T-cell (primary cell): ENCODE data around the gene ABCB11. TPM values are rescaled to one million over a fixed set of nuclear protein-coding genes. Genes with fewer than 3 reads are reported as not detected.
A peak's percentile ranks its signal among the peaks of the same experiment; 100 is the strongest.

Source experiments
- ATAC-seq, 4 experiments: fragments of 200-7000 bp in 3 of 4; fragments of 150-1000 bp in 1 of 4; cut with Tn5 transposase; replicated peaks in 1 of 4; 1 replicate in 3 of 4; 2 replicates in 1 of 4; pipeline ENCODE4 v1.10.0; 2021; ENCODE audit warnings: moderate library complexity in 3 of 4, mild to moderate bottlenecking in 2 of 4, moderate number of reproducible peaks in 1 of 4
- CTCF ChIA-PET, 2 donors: fragments of 300-600 bp; sonication (Branson Sonifier 250); formaldehyde crosslinking; loops; one replicate each; lab custom pipeline; 2022; ENCODE audit warnings: antibody characterized with exemption in 2 of 2; lab: Charles Lee
- POLR2A ChIA-PET, 2 donors: fragments of 300-600 bp; sonication (Branson Sonifier 250); formaldehyde crosslinking; loops; one replicate each; lab custom pipeline; 2022; ENCODE audit warnings: antibody characterized with exemption in 2 of 2; lab: Charles Lee
- DNase-seq, 35 experiments: peaks; one replicate each; pipeline versions ENCODE4 v3.0.0 to v3.0.0-alpha.2; 2013 to 2023
- H3K27ac ChIP-seq: one replicate; pipeline ENCODE4 v1.5.1; 2013; ENCODE audit warnings: low read length
- H3K27me3 ChIP-seq, 2 experiments: replicated peaks in 1 of 2; 1 replicate in 1 of 2; 2 replicates in 1 of 2; pipeline versions ENCODE4 v1.6.1 to v1.7.0; 2013; ENCODE audit warnings: low read length in 1 of 2, mixed read lengths in 1 of 2; ENCODE audit not compliant: control insufficient read depth in 2 of 2, insufficient read depth in 2 of 2; ENCODE audit errors: extremely low read depth in 1 of 2
- H3K36me3 ChIP-seq, 2 donors: 1 replicate in 1 of 2; 2 replicates in 1 of 2; pipeline versions ENCODE4 v1.6.1 to v1.7.0; 2013; ENCODE audit warnings: low read length in 1 of 2; ENCODE audit not compliant: control insufficient read depth in 2 of 2, insufficient read depth in 1 of 2; ENCODE audit errors: extremely low read depth in 1 of 2
- H3K4me1 ChIP-seq, 2 experiments: 1 replicate in 1 of 2; 2 replicates in 1 of 2; pipeline versions ENCODE4 v1.6.1 to v1.7.0; 2013; ENCODE audit warnings: low read length in 2 of 2, mixed read lengths in 1 of 2; ENCODE audit not compliant: insufficient read depth in 2 of 2, control insufficient read depth in 1 of 2; ENCODE audit errors: extremely low read depth in 1 of 2
- H3K4me3 ChIP-seq, 2 donors: 1 replicate in 1 of 2; 2 replicates in 1 of 2; pipeline versions ENCODE4 v1.5.1 to v1.7.0; 2013; ENCODE audit warnings: mild to moderate bottlenecking in 2 of 2, low read length in 1 of 2, moderate library complexity in 1 of 2; ENCODE audit not compliant: control insufficient read depth in 1 of 2; ENCODE audit errors: extremely low read depth in 1 of 2
- H3K9me3 ChIP-seq: 2 replicates; pipeline ENCODE4 v1.7.0; 2013
- H3K27ac Mint-ChIP-seq, 2 donors: one replicate each; pipeline ENCODE4 v1.8.0; 2020 to 2021; ENCODE audit warnings: mild to moderate bottlenecking in 2 of 2, mixed read lengths in 2 of 2
- H3K27me3 Mint-ChIP-seq, 2 donors: one replicate each; pipeline ENCODE4 v1.8.0; 2021 to 2022; ENCODE audit warnings: mixed read lengths in 2 of 2
- H3K36me3 Mint-ChIP-seq: one replicate; pipeline ENCODE4 v1.8.0; 2021; ENCODE audit warnings: mixed read lengths
- H3K4me1 Mint-ChIP-seq, 3 donors: one replicate each; pipeline ENCODE4 v1.8.0; 2020 to 2022; ENCODE audit warnings: mixed read lengths in 3 of 3, mild to moderate bottlenecking in 1 of 3
- H3K4me3 Mint-ChIP-seq, 3 donors: one replicate each; pipeline ENCODE4 v1.8.0; 2020 to 2022; ENCODE audit warnings: mild to moderate bottlenecking in 3 of 3, mixed read lengths in 3 of 3, moderate library complexity in 3 of 3
- H3K9me3 Mint-ChIP-seq, 3 donors: one replicate each; pipeline ENCODE4 v1.8.0; 2020 to 2022; ENCODE audit warnings: mixed read lengths in 3 of 3
- WGBS: methylation state at CpG from one replicate; pipeline ENCODE4 v1.1.5; 2013; ENCODE audit warnings: missing lambda C conversion rate; ENCODE audit not compliant: insufficient coverage; 5-methylcytosine and 5-hydroxymethylcytosine counted together
- total RNA-seq, 35 experiments: library from RNA in 6 of 35; stranded (reverse) in 6 of 35; fragments of 120-200 nt in 1 of 35; gene quantifications; one replicate each; pipeline versions ENCODE4 v1.2.1 to v1.2.4 and lab custom pipeline; 2013 to 2026

Gene ABCB11
- total RNA-seq, 5 donors from 2014 or later (not counting 1 experiment from before 2014, with no cell fraction given), result 0.03 TPM; not detected in 3

DNA sequence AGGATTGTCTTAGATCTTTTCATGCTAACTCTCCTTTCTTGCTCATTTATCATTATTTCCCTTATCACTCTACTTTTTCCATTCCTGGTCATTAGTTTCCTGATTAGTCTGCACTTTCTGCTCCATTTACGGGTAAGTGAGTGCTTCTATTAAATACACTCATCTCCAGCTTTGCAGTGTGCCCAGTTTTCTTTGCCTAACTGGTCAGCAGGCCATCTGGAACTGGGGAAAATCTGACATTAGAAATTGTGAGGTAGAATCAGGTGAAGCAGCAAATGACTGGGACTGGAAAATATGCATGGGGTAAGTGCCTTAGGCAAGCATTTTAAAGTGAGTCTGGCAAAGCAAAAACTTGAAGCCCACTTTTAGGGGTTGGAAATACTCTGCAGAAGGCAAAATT lies 100.9 kb downstream of the ABCB11 start:
- no peaks in the 10 kb centered on the region for H3K36me3 ChIP-seq
- H3K27ac ChIP-seq, result no peak overlapping the region
- POLR2A ChIA-PET, result no interaction called here
- no peaks in the 10 kb centered on the region for H3K4me1 ChIP-seq
- no peaks in the 10 kb centered on the region for H3K4me1 Mint-ChIP-seq
- peaks cover 15 to 26% of the 10 kb centered on the region in 2 donors for H3K27me3 Mint-ChIP-seq
- no peaks in the 10 kb centered on the region for H3K27me3 ChIP-seq
- DNase-seq (no peak), ATAC-seq (no peak)
- no peaks in the 10 kb centered on the region for H3K9me3 Mint-ChIP-seq
- no peaks in the 10 kb centered on the region for H3K36me3 Mint-ChIP-seq
- H3K9me3 ChIP-seq, result no peaks in the 10 kb centered on the region
- no peak overlapping the region for H3K4me3 ChIP-seq
- WGBS, result no CpG with 5 or more reads among the region's 1 CpG
- CTCF ChIA-PET, result no interaction called here
- no peak overlapping the region for H3K27ac Mint-ChIP-seq
- H3K4me3 Mint-ChIP-seq, result no peak overlapping the region

DNA sequence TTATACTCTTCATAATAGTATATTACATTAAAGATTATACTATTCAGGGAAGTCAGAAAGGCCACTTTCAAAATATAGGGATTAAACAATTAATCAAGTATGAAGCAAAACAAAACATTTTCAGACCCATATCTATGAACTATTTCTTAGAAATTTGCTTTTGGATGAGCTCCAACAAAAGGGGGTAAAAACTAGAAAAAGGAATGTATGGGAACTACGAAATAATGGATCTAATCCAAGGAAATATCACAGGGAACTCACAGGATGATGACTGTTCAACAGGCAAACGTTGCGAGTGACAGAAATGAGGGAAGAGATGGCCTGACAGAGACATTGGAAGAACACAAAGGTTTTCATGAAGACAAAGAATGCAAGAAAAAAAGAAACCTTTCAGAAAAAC lies 102.1 kb downstream of the ABCB11 start:
- H3K4me1 Mint-ChIP-seq, result no peaks in the 10 kb centered on the region
- no peak overlapping the region for H3K4me3 Mint-ChIP-seq
- H3K4me1 ChIP-seq, result no peaks in the 10 kb centered on the region
- H3K27me3 ChIP-seq, result no peaks in the 10 kb centered on the region
- DNase-seq (no peak), ATAC-seq (no peak)
- H3K27ac ChIP-seq, result no peak overlapping the region
- POLR2A ChIA-PET, result no interaction called here
- CTCF ChIA-PET, result no interaction called here
- H3K4me3 ChIP-seq, result no peak overlapping the region
- no peaks in the 10 kb centered on the region for H3K9me3 ChIP-seq
- H3K36me3 Mint-ChIP-seq, result no peaks in the 10 kb centered on the region
- no peak overlapping the region for H3K27ac Mint-ChIP-seq
- H3K9me3 Mint-ChIP-seq, result no peaks in the 10 kb centered on the region
- peaks cover 22% of the 10 kb centered on the region in 2 donors for H3K27me3 Mint-ChIP-seq
- no peaks in the 10 kb centered on the region for H3K36me3 ChIP-seq
- WGBS, result 14% methylated on average over 1 of the region's 3 CpGs

GRCh38 chr2:168928113-168928831 lies 102.9 kb downstream of the ABCB11 start:
- H3K4me3 ChIP-seq, result no peak overlapping the region
- no peak for ATAC-seq
- H3K27ac Mint-ChIP-seq, result no peak overlapping the region
- H3K27ac ChIP-seq, result no peak overlapping the region
- H3K27me3 ChIP-seq, result no peaks in the 10 kb centered on the region
- no peak for DNase-seq
- H3K36me3 ChIP-seq, result no peaks in the 10 kb centered on the region
- WGBS, result 100% methylated on average over 1 of the region's 3 CpGs
- H3K9me3 ChIP-seq, result no peaks in the 10 kb centered on the region
- ChIA-PET CTCF (no interaction called here), POLR2A (no interaction called here)
- no peak overlapping the region for H3K4me3 Mint-ChIP-seq
- no peaks in the 10 kb centered on the region for H3K9me3 Mint-ChIP-seq
- peaks cover 25% of the 10 kb centered on the region in 2 donors for H3K27me3 Mint-ChIP-seq
- no peaks in the 10 kb centered on the region for H3K4me1 Mint-ChIP-seq
- no peaks in the 10 kb centered on the region for H3K36me3 Mint-ChIP-seq
- H3K4me1 ChIP-seq, result no peaks in the 10 kb centered on the region

- ChIA-PET POLR2A (no interaction called here), CTCF (interaction anchor here in 1 of 2 donors (0.7 kb wide), 1 partner anchor 1633 kb away, joined by 4 read pairs; no protein-coding TSS in a partner anchor)
- Mint-ChIP-seq H3K27me3 (peaks cover 31 to 32% of the 10 kb centered on the region in 2 donors), H3K4me1 (no peaks in the 10 kb centered on the region), H3K9me3 (no peaks in the 10 kb centered on the region), H3K4me3 (no peak overlapping the region), H3K27ac (no peak overlapping the region), H3K36me3 (no peaks in the 10 kb centered on the region)
- no peak overlapping the region for H3K27ac ChIP-seq
- DNase-seq (no peak), ATAC-seq (no peak)
- no peak overlapping the region for H3K4me3 ChIP-seq
- H3K36me3 ChIP-seq, result no peaks in the 10 kb centered on the region
- H3K27me3 ChIP-seq, result no peaks in the 10 kb centered on the region
- no peaks in the 10 kb centered on the region for H3K9me3 ChIP-seq
- 57% methylated on average over 1 of the region's 3 CpGs for WGBS
- no peaks in the 10 kb centered on the region for H3K4me1 ChIP-seq
Measured at GRCh38 chr2:168926621-168927386, 104.3 kb downstream of the ABCB11 start.

DNA sequence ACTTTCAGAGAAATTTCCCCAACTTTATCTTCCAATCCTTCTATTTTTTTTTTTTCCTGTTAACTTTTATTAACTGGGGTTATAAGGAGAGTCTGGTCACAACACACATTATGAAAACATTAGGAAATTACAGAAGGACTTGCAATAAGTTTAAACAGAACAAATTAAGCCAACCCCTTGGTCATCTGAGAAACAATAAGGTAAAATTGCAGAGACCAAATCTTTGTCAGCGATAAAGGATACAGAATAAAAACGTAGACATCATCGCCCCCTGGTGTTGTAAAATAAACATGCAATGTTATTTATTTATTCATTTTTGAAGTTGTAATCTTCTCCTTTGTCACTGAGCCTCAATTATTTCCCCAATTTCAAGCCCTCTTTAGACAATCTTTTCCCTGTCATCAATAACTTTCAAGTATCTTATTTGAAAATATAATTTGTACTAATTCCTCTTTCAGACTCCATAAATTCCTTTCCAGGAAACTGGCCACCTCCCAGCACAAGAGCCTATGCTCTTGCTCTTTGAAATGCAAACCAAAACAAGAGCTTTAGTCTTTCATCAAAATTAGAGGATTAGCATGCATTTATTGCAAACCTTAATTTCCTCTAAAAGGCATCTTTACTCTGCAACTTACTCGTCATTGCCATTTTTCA lies 110.5 kb downstream of the ABCB11 start:
- Histone ChIP-seq H3K36me3 (no peaks in the 10 kb centered on the region), H3K27me3 (no peaks in the 10 kb centered on the region), H3K4me3 (no peak overlapping the region), H3K9me3 (no peaks in the 10 kb centered on the region), H3K27ac (no peak overlapping the region), H3K4me1 (no peaks in the 10 kb centered on the region)
- DNase-seq (peak in 3 of 35 experiments; percentile 9 to 64 (median 11)), ATAC-seq (no peak)
- Mint-ChIP-seq H3K9me3 (no peaks in the 10 kb centered on the region), H3K27ac (no peak overlapping the region), H3K36me3 (no peaks in the 10 kb centered on the region), H3K27me3 (peaks cover 18 to 31% of the 10 kb centered on the region in 2 donors), H3K4me1 (peaks cover 4 to 7% (median 5%) of the 10 kb centered on the region in 3 donors), H3K4me3 (no peak overlapping the region)
- CTCF ChIA-PET, result interaction anchor here (0.6 to 2.2 kb wide), 11 partner anchors 12 to 802 kb away, joined by 3 to 10 read pairs (median 4); no protein-coding TSS in a partner anchor
- no CpG with 5 or more reads among the region's 4 CpGs for WGBS
- POLR2A ChIA-PET, result interaction anchor here (0.6 kb wide), 2 partner anchors 527 to 585 kb away, joined by 3 read pairs; no protein-coding TSS in a partner anchor

DNA sequence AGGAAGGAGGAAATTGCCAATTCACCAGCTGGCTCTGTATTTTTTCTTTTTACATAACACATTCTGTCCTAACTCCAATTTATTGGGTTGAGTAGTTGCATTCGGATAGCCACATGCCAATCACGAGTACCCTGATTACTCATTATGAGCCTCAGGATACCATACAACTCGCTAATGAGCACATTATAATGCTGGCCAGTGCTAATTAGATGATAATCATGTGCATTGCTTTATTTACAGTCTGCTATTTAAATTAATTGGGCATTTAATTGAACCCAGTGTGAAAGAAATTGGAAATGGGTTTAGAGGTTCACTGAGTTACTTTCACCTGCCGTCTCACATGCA lies 114.8 kb downstream of the ABCB11 start:
- POLR2A ChIA-PET, result no interaction called here
- Histone ChIP-seq H3K4me1 (peaks cover 0 to 4% of the 10 kb centered on the region in 2 experiments), H3K9me3 (no peaks in the 10 kb centered on the region), H3K36me3 (no peaks in the 10 kb centered on the region), H3K27ac (no peak overlapping the region), H3K27me3 (peaks cover 0 to 11% of the 10 kb centered on the region in 2 experiments), H3K4me3 (no peak overlapping the region)
- H3K9me3 Mint-ChIP-seq, result peaks cover 0 to 3% (median 0%) of the 10 kb centered on the region in 3 donors
- no peaks in the 10 kb centered on the region for H3K36me3 Mint-ChIP-seq
- CTCF ChIA-PET, result interaction anchor here in 1 of 2 donors (1.4 kb wide), 1 partner anchor 570 kb away, joined by 3 read pairs; no protein-coding TSS in a partner anchor
- no peak overlapping the region for H3K4me3 Mint-ChIP-seq
- H3K27ac Mint-ChIP-seq, result peak overlapping the region; percentile 58 to 67
- no peak for ATAC-seq
- peaks cover 21 to 25% of the 10 kb centered on the region in 2 donors for H3K27me3 Mint-ChIP-seq
- H3K4me1 Mint-ChIP-seq, result peaks cover 11 to 13% (median 11%) of the 10 kb centered on the region in 3 donors
- no peak for DNase-seq
- WGBS, result no CpG with 5 or more reads among the region's 4 CpGs
